ENCODE data around the gene FAT2.

DNA sequence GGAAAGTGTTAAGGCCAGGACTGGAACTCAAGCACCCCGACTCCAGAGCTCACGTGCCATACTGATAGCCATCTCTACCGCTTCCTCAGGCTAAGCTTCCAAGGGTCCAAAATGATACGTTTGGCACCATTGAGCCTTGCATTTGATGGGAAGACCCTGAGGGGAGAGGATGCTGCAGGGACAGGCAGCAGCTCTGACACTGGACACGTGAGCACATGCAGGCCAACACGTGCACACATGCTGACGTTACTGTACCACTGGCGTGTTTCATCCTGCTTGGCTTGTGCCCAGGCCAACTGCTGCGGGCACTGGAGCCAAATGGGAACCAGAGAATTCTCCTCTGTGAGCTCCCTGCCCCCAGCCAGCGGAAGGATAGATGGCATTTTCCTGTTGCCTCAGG, 5.2 kb downstream of the FAT2 start:
- TF ChIP-seq YBX1 (IDR thresholded peaks at IDR 0.05): no peak
- no peak for TF ChIP-seq TCF12 (IDR thresholded peaks at IDR 0.05; ENCODE audit: low read depth, low read length)
- TF ChIP-seq EZH2 (IDR thresholded peaks at IDR 0.05; ENCODE audit: borderline replicate concordance, control insufficient read depth, low read depth, low read length): no peak
- TF ChIP-seq SPI1 (IDR thresholded peaks at IDR 0.05; ENCODE audit: borderline replicate concordance, insufficient read depth, low read depth, low read length): no peak
- no peak for TF ChIP-seq ZSCAN29 (IDR thresholded peaks at IDR 0.05)
- TF ChIP-seq, protein P1, sequence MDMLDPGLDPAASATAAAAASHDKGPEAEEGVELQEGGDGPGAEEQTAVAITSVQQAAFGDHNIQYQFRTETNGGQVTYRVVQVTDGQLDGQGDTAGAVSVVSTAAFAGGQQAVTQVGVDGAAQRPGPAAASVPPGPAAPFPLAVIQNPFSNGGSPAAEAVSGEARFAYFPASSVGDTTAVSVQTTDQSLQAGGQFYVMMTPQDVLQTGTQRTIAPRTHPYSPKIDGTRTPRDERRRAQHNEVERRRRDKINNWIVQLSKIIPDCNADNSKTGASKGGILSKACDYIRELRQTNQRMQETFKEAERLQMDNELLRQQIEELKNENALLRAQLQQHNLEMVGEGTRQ (IDR thresholded peaks at IDR 0.05; ENCODE audit: borderline replicate concordance, low read depth, low read length): no peak
